ENCODE measurements around the gene IFT20. TPM values are rescaled to one million over a fixed set of nuclear protein-coding genes. Genes with fewer than 3 reads are reported as not detected.
A peak's percentile ranks its signal among the peaks of the same experiment; 100 is the strongest.

Gene IFT20
- total and polyA plus RNA-seq, 9 of the 15 experiments (the other 6 are each of a cell fraction or from before 2014, with no cell fraction given), result 11.2 to 38.6 (median 20.1) TPM

GRCh38 chr17:28318759-28319597 lies 16.3 kb downstream of the IFT20 start, which contains the start of gene TMEM97 (continued):
- TF ChIP-seq RBBP5 (IDR thresholded peaks at IDR 0.05; ENCODE audit: borderline replicate concordance, insufficient read depth, low read length, poor library complexity, severe bottlenecking) (peak; percentile 87), PYGO2 (tag; IDR thresholded peaks at IDR 0.05) (no peak), STAG1 (CRISPR knock-in tag; IDR thresholded peaks at IDR 0.05; ENCODE audit: borderline replicate concordance) (no peak), SAFB2 (IDR thresholded peaks at IDR 0.05; ENCODE audit: borderline replicate concordance, low read depth, low read length, severe bottlenecking) (no peak), E2F6 (IDR thresholded peaks at IDR 0.05; ENCODE audit: borderline replicate concordance in 1 of 2, extremely low read depth in 1 of 2, insufficient read depth in 1 of 2, insufficient read length in 1 of 2, low read depth in 1 of 2, low read length in 1 of 2, poor library complexity in 1 of 2, severe bottlenecking in 1 of 2) (peak; percentile 89 to 93), POLR2H (tag; IDR thresholded peaks at IDR 0.05; ENCODE audit: low read depth) (peak; percentile 86), SNIP1 (IDR thresholded peaks at IDR 0.05; ENCODE audit: low read depth) (peak; percentile 81), ESRRA (IDR thresholded peaks at IDR 0.05; ENCODE audit: borderline replicate concordance, low read depth) (peak; percentile 53; the same call in 1 of the 2 replicates), ZBTB12 (CRISPR knock-in tag; IDR thresholded peaks at IDR 0.05) (peak; percentile 67), MAX (CRISPR knock-in tag; IDR thresholded peaks at IDR 0.05) (peak; percentile 93), SIN3A (IDR thresholded peaks at IDR 0.05; ENCODE audit: borderline replicate concordance in 2 of 2, control insufficient read depth in 1 of 2, low read depth in 2 of 2, low read length in 2 of 2) (peak; percentile 52 to 89; a peak in 2 of 4 replicates), ATF1 (CRISPR knock-in tag; IDR thresholded peaks at IDR 0.05) (peak; percentile 51; the same call in 1 of the 2 replicates), ATF1 (tag; IDR thresholded peaks at IDR 0.05) (peak; percentile 96), NKRF (IDR thresholded peaks at IDR 0.05; ENCODE audit: borderline replicate concordance) (peak; percentile 59), NFIC (IDR thresholded peaks at IDR 0.05) (peak; percentile 43; the same call in 1 of the 2 replicates), NEUROD1 (IDR thresholded peaks at IDR 0.05; ENCODE audit: borderline replicate concordance, low read depth, low read length, partially characterized antibody) (peak; percentile 61), ATF6 (CRISPR knock-in tag; IDR thresholded peaks at IDR 0.05) (no peak), SOX6 (IDR thresholded peaks at IDR 0.05) (0 out of 2 replicates have a peak, but pooled peaks have one; percentile 32), ZNF431 (CRISPR knock-in tag; IDR thresholded peaks at IDR 0.05) (peak; percentile 68)

Measured in K562 (cell line).